Liver (tissue), 9 donors: ENCODE data around the gene IGF2R. TPM values are rescaled to one million over a fixed set of nuclear protein-coding genes. Genes with fewer than 3 reads are reported as not detected.

Experiments used
- DNase-seq: peaks from one replicate; pipeline ENCODE4 v3.0.0-alpha.2; 2017; ENCODE audit warnings: low spot score
- H3K27ac ChIP-seq, 2 donors: one replicate each; pipeline ENCODE4 v1.7.0; 2013; ENCODE audit warnings: inconsistent platforms in 2 of 2, low read length in 2 of 2, control low read depth in 1 of 2, low read depth in 1 of 2, mild to moderate bottlenecking in 1 of 2
- H3K27me3 ChIP-seq, 4 donors: one replicate each; pipeline versions ENCODE4 v1.6.1 to v1.7.0; 2013; ENCODE audit warnings: low read length in 3 of 4, inconsistent platforms in 1 of 4, mild to moderate bottlenecking in 1 of 4, moderate library complexity in 1 of 4; ENCODE audit not compliant: control insufficient read depth in 4 of 4, insufficient read depth in 4 of 4
- H3K36me3 ChIP-seq, 4 donors: one replicate each; pipeline versions ENCODE4 v1.6.1 to v1.7.0; 2013; ENCODE audit warnings: low read length in 3 of 4, mild to moderate bottlenecking in 3 of 4, low read depth in 1 of 4, moderate library complexity in 1 of 4; ENCODE audit not compliant: control insufficient read depth in 4 of 4, insufficient read depth in 3 of 4
- H3K4me1 ChIP-seq, 4 donors: one replicate each; pipeline versions ENCODE4 v1.6.1 to v1.7.0; 2013; ENCODE audit warnings: low read length in 3 of 4, mild to moderate bottlenecking in 3 of 4, moderate library complexity in 1 of 4; ENCODE audit not compliant: control insufficient read depth in 4 of 4, insufficient read depth in 4 of 4
- H3K4me3 ChIP-seq, 3 donors: one replicate each; pipeline versions ENCODE4 v1.6.1 to v1.7.0; 2013; ENCODE audit warnings: low read length in 3 of 3, control low read depth in 1 of 3, low read depth in 1 of 3, mild to moderate bottlenecking in 1 of 3
- H3K9ac ChIP-seq, 2 donors: one replicate each; pipeline ENCODE4 v1.7.0; 2013; ENCODE audit warnings: low read length in 2 of 2, mild to moderate bottlenecking in 2 of 2, moderate library complexity in 2 of 2, control low read depth in 1 of 2, low read depth in 1 of 2
- H3K9me3 ChIP-seq, 4 donors: one replicate each; pipeline versions ENCODE4 v1.6.1 to v1.7.0; 2013; ENCODE audit warnings: low read length in 3 of 4; ENCODE audit not compliant: control insufficient read depth in 4 of 4
- ATF3 ChIP-seq: IDR thresholded peaks from 2 replicates; pipeline ENCODE4 v1.6.1; 2016; ENCODE audit warnings: antibody characterized with exemption
- CTCF ChIP-seq: fragments of 150-350 bp; IDR thresholded peaks from 2 replicates; pipeline ENCODE4 v1.5.1; 2017; ENCODE audit warnings: improper control_type of control experiment, low read depth, low read length; ENCODE audit not compliant: missing input control
- EGR1 ChIP-seq, 2 donors: IDR thresholded peaks; 2 replicates each; pipeline ENCODE4 v1.6.1; 2016 to 2018; ENCODE audit warnings: antibody characterized with exemption in 2 of 2, low read depth in 2 of 2
- FOXA1 ChIP-seq: IDR thresholded peaks from 2 replicates; pipeline ENCODE4 v1.6.1; 2016; ENCODE audit warnings: antibody characterized with exemption
- FOXA2 ChIP-seq: IDR thresholded peaks from 2 replicates; pipeline ENCODE4 v1.6.1; 2016; ENCODE audit warnings: antibody characterized with exemption
- GABPA ChIP-seq, 2 donors: IDR thresholded peaks in 1 of 2; conservative IDR thresholded peaks in 1 of 2; 2 replicates each; pipeline ENCODE4 v1.6.1; 2016; ENCODE audit warnings: antibody characterized with exemption in 2 of 2, mild to moderate bottlenecking in 1 of 2, moderate library complexity in 1 of 2
- HNF4A ChIP-seq, 2 donors: conservative IDR thresholded peaks; 2 replicates each; pipeline ENCODE4 v1.6.1; 2016; ENCODE audit warnings: antibody characterized with exemption in 2 of 2, mild to moderate bottlenecking in 2 of 2
- HNF4G ChIP-seq: IDR thresholded peaks from 2 replicates; pipeline ENCODE4 v1.6.1; 2016; ENCODE audit warnings: antibody characterized with exemption
- JUND ChIP-seq, 2 donors: IDR thresholded peaks; 2 replicates each; pipeline ENCODE4 v1.6.1; 2016; ENCODE audit warnings: antibody characterized with exemption in 2 of 2
- MAX ChIP-seq: IDR thresholded peaks from 2 replicates; pipeline ENCODE4 v1.6.1; 2016; ENCODE audit warnings: antibody characterized with exemption
- NR2F2 ChIP-seq: IDR thresholded peaks from 2 replicates; pipeline ENCODE4 v1.6.1; 2016; ENCODE audit warnings: antibody characterized with exemption
- RAD21 ChIP-seq, 2 donors: IDR thresholded peaks; 2 replicates each; pipeline ENCODE4 v1.6.1; 2016; ENCODE audit warnings: antibody characterized with exemption in 2 of 2, mild to moderate bottlenecking in 2 of 2
- RXRA ChIP-seq, 2 donors: IDR thresholded peaks; 2 replicates each; pipeline ENCODE4 v1.6.1; 2017 to 2018; ENCODE audit warnings: antibody characterized with exemption in 2 of 2, mild to moderate bottlenecking in 1 of 2
- SP1 ChIP-seq: IDR thresholded peaks from 2 replicates; pipeline ENCODE4 v1.6.1; 2018; ENCODE audit warnings: antibody characterized with exemption, mild to moderate bottlenecking
- TAF1 ChIP-seq: conservative IDR thresholded peaks from 2 replicates; pipeline ENCODE4 v1.6.1; 2016; ENCODE audit warnings: antibody characterized with exemption, mild to moderate bottlenecking
- YY1 ChIP-seq: IDR thresholded peaks from 2 replicates; pipeline ENCODE4 v1.6.1; 2016; ENCODE audit warnings: antibody characterized with exemption, mild to moderate bottlenecking
- WGBS: extraction: QIAGEN DNeasy Blood & Tissue Kit; methylation state at CpG from one replicate; pipeline ENCODE4 v1.1.7; 2013; 5-methylcytosine and 5-hydroxymethylcytosine counted together
- polyA plus RNA-seq, 2 donors: library from polyadenylated mRNA; stranded (reverse) in 1 of 2; unstranded in 1 of 2; fragments of 200-250 nt in 1 of 2; fragments of >200 nt in 1 of 2; fragmentation: Nextera tagmentation in 1 of 2; extraction: Ambion mirVana in 1 of 2; gene quantifications; one replicate each; pipeline versions ENCODE4 v1.2.1 to v1.2.3, GENCODE V29; 2013 to 2015
- total RNA-seq, 2 donors: library from RNA; depleted of rRNA; stranded (reverse); fragments of >200 nt; gene quantifications; one replicate each; pipeline ENCODE4 v1.2.3, GENCODE V29; 2014
- TF ChIP-seq, protein P1 (sequence below): IDR thresholded peaks from 2 replicates; pipeline ENCODE4 v1.6.1; 2016; ENCODE audit warnings: antibody characterized with exemption
- TF ChIP-seq, protein P2 (sequence below): IDR thresholded peaks from 2 replicates; pipeline ENCODE4 v1.6.1; 2016; ENCODE audit warnings: antibody characterized with exemption, mild to moderate bottlenecking
- donor health status: healthy.
- donor health status: healthy.
- donor health status: healthy.
- donor health status: healthy.
- donor health status: healthy.

The IGF2R gene
- total and polyA plus RNA-seq, 4 donors, result 16.6 to 84.9 (median 45.7) TPM

GRCh38 chr6:160050022-160050421 lies 81.1 kb downstream of the IGF2R start:
- no peak for DNase-seq
- no peak overlapping the region for H3K9ac ChIP-seq
- TF ChIP-seq CTCF (no peak), RAD21 (IDR thresholded peaks at IDR 0.05) (no peak), FOXA1 (no peak), TAF1 (no peak), MAX (no peak), GABPA (IDR thresholded peaks at IDR 0.05 in 1 of 2, conservative IDR thresholded peaks at IDR 0.05 in 1 of 2) (no peak), YY1 (no peak), HNF4G (no peak), ATF3 (no peak), SP1 (no peak), EGR1 (IDR thresholded peaks at IDR 0.05; ENCODE audit: low read depth in 2 of 2) (no peak), RXRA (IDR thresholded peaks at IDR 0.05) (no peak), FOXA2 (no peak), NR2F2 (no peak), HNF4A (conservative IDR thresholded peaks at IDR 0.05) (no peak), JUND (IDR thresholded peaks at IDR 0.05) (no peak)
- TF ChIP-seq, protein P1, sequence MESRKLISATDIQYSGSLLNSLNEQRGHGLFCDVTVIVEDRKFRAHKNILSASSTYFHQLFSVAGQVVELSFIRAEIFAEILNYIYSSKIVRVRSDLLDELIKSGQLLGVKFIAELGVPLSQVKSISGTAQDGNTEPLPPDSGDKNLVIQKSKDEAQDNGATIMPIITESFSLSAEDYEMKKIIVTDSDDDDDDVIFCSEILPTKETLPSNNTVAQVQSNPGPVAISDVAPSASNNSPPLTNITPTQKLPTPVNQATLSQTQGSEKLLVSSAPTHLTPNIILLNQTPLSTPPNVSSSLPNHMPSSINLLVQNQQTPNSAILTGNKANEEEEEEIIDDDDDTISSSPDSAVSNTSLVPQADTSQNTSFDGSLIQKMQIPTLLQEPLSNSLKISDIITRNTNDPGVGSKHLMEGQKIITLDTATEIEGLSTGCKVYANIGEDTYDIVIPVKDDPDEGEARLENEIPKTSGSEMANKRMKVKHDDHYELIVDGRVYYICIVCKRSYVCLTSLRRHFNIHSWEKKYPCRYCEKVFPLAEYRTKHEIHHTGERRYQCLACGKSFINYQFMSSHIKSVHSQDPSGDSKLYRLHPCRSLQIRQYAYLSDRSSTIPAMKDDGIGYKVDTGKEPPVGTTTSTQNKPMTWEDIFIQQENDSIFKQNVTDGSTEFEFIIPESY, result no peak
- TF ChIP-seq, protein P2, sequence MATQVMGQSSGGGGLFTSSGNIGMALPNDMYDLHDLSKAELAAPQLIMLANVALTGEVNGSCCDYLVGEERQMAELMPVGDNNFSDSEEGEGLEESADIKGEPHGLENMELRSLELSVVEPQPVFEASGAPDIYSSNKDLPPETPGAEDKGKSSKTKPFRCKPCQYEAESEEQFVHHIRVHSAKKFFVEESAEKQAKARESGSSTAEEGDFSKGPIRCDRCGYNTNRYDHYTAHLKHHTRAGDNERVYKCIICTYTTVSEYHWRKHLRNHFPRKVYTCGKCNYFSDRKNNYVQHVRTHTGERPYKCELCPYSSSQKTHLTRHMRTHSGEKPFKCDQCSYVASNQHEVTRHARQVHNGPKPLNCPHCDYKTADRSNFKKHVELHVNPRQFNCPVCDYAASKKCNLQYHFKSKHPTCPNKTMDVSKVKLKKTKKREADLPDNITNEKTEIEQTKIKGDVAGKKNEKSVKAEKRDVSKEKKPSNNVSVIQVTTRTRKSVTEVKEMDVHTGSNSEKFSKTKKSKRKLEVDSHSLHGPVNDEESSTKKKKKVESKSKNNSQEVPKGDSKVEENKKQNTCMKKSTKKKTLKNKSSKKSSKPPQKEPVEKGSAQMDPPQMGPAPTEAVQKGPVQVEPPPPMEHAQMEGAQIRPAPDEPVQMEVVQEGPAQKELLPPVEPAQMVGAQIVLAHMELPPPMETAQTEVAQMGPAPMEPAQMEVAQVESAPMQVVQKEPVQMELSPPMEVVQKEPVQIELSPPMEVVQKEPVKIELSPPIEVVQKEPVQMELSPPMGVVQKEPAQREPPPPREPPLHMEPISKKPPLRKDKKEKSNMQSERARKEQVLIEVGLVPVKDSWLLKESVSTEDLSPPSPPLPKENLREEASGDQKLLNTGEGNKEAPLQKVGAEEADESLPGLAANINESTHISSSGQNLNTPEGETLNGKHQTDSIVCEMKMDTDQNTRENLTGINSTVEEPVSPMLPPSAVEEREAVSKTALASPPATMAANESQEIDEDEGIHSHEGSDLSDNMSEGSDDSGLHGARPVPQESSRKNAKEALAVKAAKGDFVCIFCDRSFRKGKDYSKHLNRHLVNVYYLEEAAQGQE, result no peak
- no peak overlapping the region for H3K4me3 ChIP-seq
- 96% methylated on average over 7 of the region's 7 CpGs for WGBS
- no peak overlapping the region for H3K27ac ChIP-seq
- no peaks in the 10 kb centered on the region for H3K4me1 ChIP-seq
- peaks cover 6 to 82% (median 76%) of the 10 kb centered on the region in 4 donors for H3K36me3 ChIP-seq
- H3K27me3 ChIP-seq, result no peaks in the 10 kb centered on the region
- H3K9me3 ChIP-seq, result no peaks in the 10 kb centered on the region
